HG03196 (cell line): ENCODE results near the gene MED8.

ENCODE experiments used
- ATAC-seq: cut with Tn5 transposase; IDR thresholded peaks from one replicate; pipeline ENCODE4 v1.9.1; 2021; ENCODE audit not compliant: unreplicated experiment

Gene MED8

GRCh38 chr1:43363283-43363934 is 26.2 kb downstream of the MED8 start:
- no peak for ATAC-seq

GRCh38 chr1:43360616-43361015 is 29.0 kb downstream of the MED8 start:
- ATAC-seq = no peak

GRCh38 chr1:43359696-43360095 is 29.9 kb downstream of the MED8 start:
- ATAC-seq = no peak

DNA sequence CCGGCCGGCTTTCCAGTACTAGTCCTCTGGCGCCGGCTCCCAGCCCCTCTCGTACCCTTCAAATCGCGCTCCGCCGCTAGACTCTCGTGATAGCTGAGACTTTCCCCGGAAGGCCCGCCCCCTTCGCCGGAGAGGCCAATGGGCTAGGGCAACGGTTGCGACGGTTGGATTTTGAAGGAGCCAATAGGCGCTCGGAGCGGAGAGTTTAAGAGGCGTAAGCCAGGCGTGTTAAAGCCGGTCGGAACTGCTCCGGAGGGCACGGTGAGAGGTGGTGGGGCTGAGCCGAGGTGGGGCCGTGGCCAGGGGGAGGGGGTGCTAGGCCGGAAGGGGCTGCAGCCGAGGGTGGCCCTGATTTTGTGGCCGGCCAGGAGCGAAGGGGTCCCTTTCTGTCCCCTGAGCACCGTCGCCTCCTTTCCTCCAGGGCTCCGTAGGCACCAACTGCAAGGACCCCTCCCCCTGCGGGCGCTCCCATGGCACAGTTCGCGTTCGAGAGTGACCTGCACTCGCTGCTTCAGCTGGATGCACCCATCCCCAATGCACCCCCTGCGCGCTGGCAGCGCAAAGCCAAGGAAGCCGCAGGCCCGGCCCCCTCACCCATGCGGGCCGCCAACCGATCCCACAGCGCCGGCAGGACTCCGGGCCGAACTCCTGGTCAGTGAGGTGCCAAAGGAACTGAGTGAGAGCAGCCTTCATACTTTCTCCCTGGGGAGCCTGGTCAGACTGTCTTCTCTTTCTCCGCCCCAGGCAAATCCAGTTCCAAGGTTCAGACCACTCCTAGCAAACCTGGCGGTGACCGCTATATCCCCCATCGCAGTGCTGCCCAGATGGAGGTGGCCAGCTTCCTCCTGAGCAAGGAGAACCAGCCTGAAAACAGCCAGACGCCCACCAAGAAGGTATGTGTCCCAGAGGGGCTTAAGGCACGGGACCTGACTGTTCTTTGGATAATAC is 30.6 kb downstream of the MED8 start, which contains the start of gene CDC20:
CDC20 (plus strand) TSS at position 236 of the 948 bp plus-strand sequence; CDS start at position 471, 235 bp downstream.
- peak; percentile 87 for ATAC-seq

- peak; percentile 23 for ATAC-seq
Observed at GRCh38 chr1:43358121-43358745, 31.4 kb downstream of the MED8 start.

DNA sequence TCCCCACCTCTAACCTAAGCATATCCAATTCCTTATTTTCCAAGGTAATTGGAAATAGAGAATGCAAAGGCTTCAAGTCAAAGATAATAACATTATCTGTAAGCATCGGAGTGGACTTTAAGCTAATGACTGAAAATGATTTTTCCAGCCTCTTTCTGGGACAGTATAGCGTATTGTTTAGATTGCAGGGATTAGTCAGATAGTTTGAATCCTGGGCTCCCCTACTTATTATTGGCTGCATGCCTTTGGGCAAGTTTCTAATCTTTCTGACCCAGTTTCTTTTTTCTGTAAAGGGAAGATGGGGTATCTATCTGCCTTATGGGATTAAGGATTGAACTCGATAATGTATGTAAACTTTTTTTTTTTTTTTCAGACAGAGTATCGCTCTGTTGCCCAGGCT is 32.3 kb downstream of the MED8 start:
- ATAC-seq = no peak

DNA sequence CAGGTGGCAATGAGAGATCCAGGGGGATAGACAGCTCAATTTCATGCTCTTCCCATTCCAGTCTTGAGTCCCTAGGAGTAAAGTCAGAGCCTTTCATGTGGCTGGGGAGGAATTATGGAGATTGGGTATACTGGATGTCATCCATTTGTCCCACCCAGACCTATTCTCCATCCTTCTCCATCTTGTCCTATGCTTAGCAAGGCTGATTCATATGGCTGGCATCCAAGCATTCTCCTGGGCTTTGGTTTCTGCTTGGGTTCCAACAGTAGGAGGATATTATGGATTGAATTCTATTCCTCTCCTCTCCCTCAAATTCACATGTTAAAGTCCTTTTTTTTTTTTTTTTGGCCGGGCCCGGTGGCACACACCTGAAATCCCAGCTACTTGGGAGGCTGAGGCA is 34.7 kb downstream of the MED8 start:
- no peak for ATAC-seq

DNA sequence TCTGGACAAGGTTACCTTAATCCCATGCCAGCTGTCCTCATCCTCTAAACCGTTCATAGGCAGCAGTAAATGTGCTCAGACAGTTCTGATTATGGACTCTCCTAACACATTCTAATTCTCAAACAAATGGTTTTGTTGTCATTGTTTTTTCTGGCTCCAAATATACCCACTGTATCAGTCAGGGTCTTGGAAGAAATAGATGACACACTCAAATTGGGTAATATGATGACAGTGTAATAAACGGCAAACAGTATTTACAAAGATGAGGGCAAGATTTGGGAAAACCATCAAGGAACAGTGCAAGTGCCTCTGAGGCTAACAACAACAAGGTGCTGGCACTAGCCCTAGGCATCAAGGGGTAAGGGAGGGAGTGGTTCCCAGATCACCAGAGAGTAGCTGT is 35.1 kb downstream of the MED8 start:
- ATAC-seq = no peak

DNA sequence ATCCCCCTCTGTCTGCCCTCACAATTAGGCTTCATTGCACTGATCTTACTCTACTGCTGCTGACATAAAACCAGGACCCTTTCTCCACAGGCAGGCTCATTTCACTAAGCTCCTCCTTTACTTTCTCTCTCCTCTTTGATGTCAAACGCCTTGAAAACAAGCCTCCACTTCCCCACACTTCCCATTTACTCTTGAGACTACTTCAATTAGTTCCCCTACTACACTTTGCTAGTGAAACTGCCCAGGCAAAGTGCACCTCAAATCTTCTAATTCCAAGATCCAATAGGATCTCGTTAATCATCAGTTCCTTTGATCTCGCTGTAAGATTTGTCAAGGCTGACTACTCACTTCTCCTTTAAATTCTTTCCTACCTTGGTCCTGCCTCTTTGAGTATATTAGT is 36.7 kb downstream of the MED8 start:
- ATAC-seq = no peak

GRCh38 chr1:43352351-43352705 is 37.3 kb downstream of the MED8 start:
- no peak for ATAC-seq

- no peak for ATAC-seq
Observed at GRCh38 chr1:43351421-43352350, 37.9 kb downstream of the MED8 start.

DNA sequence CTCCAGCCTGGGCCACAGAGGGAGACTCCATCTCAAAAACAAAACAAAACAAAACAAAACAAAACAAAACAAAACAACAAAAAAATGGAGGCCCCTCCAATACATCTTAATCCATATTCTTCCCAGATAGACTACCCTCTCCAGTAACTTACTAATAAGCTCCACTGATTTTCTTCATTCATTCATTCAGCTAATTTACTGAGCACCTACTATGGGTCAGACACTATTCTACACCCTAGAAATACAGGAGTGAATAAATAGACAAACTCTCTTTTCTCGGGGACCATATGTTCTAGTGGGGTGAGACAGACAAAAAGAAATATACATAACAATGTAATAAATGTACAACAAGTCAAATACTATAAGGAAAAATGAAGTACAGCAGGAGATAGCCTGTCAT is 38.6 kb downstream of the MED8 start:
- ATAC-seq = no peak

- ATAC-seq = no peak
Observed at GRCh38 chr1:43349594-43350306, 39.9 kb downstream of the MED8 start.

DNA sequence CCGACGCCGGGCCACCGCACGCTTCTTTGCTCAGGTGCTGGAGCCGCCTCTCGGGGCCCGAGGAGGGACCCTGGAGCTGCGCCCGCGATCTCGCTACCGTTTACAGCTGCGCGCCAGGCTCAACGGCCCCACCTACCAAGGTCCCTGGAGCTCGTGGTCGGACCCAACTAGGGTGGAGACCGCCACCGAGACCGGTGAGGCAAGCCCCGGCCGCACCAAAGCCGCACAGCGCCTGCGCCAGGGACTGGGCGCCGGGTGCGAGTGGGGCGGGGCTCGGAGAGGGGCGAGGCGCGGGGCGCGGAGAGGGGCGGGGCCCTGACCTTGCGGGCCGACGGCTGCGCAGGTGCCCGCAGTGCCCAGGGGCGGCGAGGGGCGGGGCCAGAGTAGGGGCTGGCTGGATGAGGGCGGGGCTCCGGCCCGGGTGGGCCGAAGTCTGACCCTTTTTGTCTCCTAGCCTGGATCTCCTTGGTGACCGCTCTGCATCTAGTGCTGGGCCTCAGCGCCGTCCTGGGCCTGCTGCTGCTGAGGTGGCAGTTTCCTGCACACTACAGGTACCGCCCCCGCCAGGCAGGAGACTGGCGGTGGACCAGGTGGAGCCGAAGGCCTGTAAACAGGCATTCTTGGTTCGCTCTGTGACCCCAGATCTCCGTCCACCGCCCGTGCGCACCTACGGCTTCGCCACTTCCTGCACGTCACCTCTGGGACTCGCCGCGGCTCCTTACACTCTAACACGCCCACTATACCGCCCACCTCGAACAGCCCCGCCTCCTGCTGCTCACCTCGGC is 40.6 kb downstream of the MED8 start:
- no peak for ATAC-seq

GRCh38 chr1:43348343-43348808 is 41.2 kb downstream of the MED8 start:
- no peak for ATAC-seq

DNA sequence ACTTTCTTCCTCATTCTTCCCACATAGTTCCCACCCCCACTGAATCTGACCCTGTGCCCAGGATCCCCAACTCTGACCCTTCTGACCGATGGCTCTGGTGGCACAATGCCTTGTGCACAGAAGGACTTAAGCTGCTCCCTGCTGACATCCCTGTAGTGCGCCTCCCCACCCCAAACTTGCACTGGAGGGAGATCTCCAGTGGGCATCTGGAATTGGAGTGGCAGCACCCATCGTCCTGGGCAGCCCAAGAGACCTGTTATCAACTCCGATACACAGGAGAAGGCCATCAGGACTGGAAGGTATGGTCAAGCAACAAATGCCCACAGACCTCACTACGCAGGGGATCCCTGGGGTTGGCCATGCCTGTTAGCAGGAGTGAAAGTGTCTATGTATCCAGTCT is 43.0 kb downstream of the MED8 start:
- no peak for ATAC-seq

DNA sequence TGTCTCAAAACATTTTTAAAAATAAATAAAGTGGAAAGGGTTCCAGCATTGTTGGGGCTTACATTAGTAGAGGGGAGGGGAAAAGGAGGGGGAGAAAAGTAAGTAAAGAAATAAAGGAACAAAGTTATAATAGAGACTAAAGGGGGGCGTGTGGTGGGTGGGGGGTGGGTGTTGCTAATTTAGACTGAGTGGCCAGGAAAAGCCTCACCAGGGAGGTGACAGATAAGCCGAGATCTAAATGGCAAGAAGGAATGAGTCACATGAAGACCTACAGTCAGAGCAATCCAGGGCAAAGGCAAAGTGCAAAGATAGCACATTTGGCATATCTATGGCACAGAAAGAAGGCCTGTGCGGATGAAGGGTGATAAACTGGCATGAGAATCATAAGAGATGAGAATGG is 44.5 kb downstream of the MED8 start:
- ATAC-seq = no peak

DNA sequence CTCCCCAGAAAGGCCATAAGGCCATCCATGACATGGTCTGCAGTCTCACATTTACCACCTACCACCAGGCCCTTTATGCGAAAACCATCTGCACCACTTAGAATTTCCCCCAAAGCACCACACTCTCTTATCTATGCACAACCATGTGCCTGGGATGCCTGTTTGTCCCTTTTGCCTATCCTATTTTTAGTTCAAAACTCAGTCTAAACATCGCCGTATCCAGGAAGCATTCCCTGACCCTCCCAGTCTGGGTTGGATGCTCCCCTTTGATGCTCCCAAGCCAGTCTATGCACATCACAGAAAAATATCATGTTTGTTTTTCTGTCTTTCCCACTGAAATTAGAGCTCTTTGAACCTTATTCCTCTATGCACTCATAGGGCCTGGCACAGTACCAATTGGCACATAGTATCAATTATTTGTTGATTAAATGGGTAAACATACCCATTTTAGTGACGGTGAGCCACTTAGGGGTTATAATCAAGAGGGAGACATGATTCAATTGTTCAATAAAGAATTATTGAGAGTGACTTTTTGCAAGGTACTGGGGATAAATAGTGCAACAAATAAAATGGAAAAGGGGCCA is 45.2 kb downstream of the MED8 start:
- ATAC-seq = no peak

DNA sequence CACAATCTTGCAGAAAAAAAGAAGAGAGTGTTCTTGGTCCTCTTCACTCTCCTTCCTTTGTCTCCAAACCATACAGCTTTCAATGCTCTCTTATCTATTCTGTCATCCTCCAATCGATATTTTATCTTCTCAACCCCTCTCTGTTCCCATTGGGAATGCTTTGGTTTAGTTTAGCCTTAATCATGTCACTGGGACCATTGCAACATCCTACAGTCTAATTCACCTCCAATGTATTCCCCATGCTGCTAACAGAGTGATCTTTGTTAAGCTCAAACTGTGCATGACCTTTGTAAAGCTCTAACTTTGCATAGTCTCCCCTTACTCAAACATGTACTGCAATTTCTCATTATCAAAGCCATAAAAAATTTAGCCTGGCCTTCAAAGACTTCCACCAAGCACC is 49.0 kb downstream of the MED8 start:
- ATAC-seq = no peak
